Upper lobe of left lung (tissue), 6 donors: ENCODE measurements around the gene FAM174C. TPM values are rescaled to one million over a fixed set of nuclear protein-coding genes. Genes with fewer than 3 reads are reported as not detected.

Experiments used
- ATAC-seq, 2 donors: fragments of 200-7000 bp; cut with Tn5 transposase; one replicate each; pipeline ENCODE4 v1.9.1; 2022; ENCODE audit warnings: mild to moderate bottlenecking in 2 of 2, moderate library complexity in 2 of 2; ENCODE audit not compliant: low FRiP score in 2 of 2
- DNase-seq, 2 donors: peaks; one replicate each; pipeline ENCODE4 v3.0.0-alpha.2; 2019 to 2020
- H3K27ac ChIP-seq, 4 donors: fragments of 200-600 bp; sonication (generic); one replicate each; pipeline ENCODE4 v1.5.1; 2016 to 2019
- H3K27me3 ChIP-seq, 4 donors: fragments of 200-600 bp; sonication (generic); one replicate each; pipeline ENCODE4 v1.5.1; 2017 to 2019
- H3K36me3 ChIP-seq, 4 donors: fragments of 200-600 bp; sonication (generic); one replicate each; pipeline ENCODE4 v1.5.1; 2016 to 2019
- H3K4me1 ChIP-seq, 4 donors: fragments of 200-600 bp; sonication (generic); one replicate each; pipeline ENCODE4 v1.5.1; 2018 to 2019
- H3K4me3 ChIP-seq, 4 donors: fragments of 200-600 bp; sonication (generic); one replicate each; pipeline ENCODE4 v1.5.1; 2017 to 2019; ENCODE audit warnings: mild to moderate bottlenecking in 2 of 4, moderate library complexity in 1 of 4
- H3K9me3 ChIP-seq, 4 donors: fragments of 200-600 bp; sonication (generic); one replicate each; pipeline ENCODE4 v1.5.1; 2018 to 2019
- EP300 ChIP-seq, 4 donors: sonication (generic); formaldehyde crosslinking; IDR thresholded peaks; one replicate each; pipeline ENCODE4 v1.5.1; 2017; ENCODE audit warnings: antibody characterized with exemption in 4 of 4, control low read depth in 2 of 4
- POLR2A ChIP-seq, 4 donors: fragments of 450-650 bp; IDR thresholded peaks; one replicate each; pipeline ENCODE4 v1.5.1; 2016 to 2017; ENCODE audit warnings: antibody characterized with exemption in 4 of 4, mild to moderate bottlenecking in 2 of 4
- POLR2AphosphoS5 ChIP-seq, 2 donors: sonication (generic); formaldehyde crosslinking; IDR thresholded peaks; one replicate each; pipeline ENCODE4 v1.5.1; 2017; ENCODE audit warnings: antibody characterized with exemption in 2 of 2
- WGBS, 2 donors: methylation state at CpG; one replicate each; pipeline ENCODE4 v1.1.5; 2017 to 2018; 5-methylcytosine and 5-hydroxymethylcytosine counted together
- total RNA-seq, 6 donors: library from RNA; depleted of rRNA in 4 of 6; stranded (reverse); fragments of >200 nt in 4 of 6; gene quantifications; one replicate each; pipeline versions ENCODE4 v1.1.0 to v1.2.1, GENCODE V29; 2016 to 2021
- TF ChIP-seq, protein P1 (sequence below), 6 experiments: fragments of 450-650 bp in 4 of 6; fragments of 200-600 bp in 2 of 6; sonication (generic) in 2 of 6; IDR thresholded peaks; one replicate each; pipeline ENCODE4 v1.5.1; 2016 to 2019; ENCODE audit warnings: antibody characterized with exemption in 6 of 6
- donor health status: DM: no; HTN: no; CAD: no; lungs with moderate emphysema.
- donor health status: DM: no; HTN: yes; CAD: no; lungs with severe emphysema.

FAM174C gene
- total RNA-seq, 6 donors from 2014 or later = 43.0 to 85.3 (median 59.6) TPM

- peaks cover 0 to 5% (median 1%) of the 10 kb centered on the region in 4 donors for H3K36me3 ChIP-seq
- H3K4me3 ChIP-seq = peak overlapping the region in 3 of 4 donors; percentile 45 to 87 (median 63)
- 45 to 62% methylated on average over 8 to 15 of the region's 15 CpGs for WGBS, 2 donors
- DNase-seq (peak in 1 of 2 donors; percentile 62), ATAC-seq (no peak)
- H3K9me3 ChIP-seq = no peaks in the 10 kb centered on the region
- no peak for TF ChIP-seq POLR2A (IDR thresholded peaks at IDR 0.05)
- TF ChIP-seq EP300 (IDR thresholded peaks at IDR 0.05) = no peak
- TF ChIP-seq, protein P1, sequence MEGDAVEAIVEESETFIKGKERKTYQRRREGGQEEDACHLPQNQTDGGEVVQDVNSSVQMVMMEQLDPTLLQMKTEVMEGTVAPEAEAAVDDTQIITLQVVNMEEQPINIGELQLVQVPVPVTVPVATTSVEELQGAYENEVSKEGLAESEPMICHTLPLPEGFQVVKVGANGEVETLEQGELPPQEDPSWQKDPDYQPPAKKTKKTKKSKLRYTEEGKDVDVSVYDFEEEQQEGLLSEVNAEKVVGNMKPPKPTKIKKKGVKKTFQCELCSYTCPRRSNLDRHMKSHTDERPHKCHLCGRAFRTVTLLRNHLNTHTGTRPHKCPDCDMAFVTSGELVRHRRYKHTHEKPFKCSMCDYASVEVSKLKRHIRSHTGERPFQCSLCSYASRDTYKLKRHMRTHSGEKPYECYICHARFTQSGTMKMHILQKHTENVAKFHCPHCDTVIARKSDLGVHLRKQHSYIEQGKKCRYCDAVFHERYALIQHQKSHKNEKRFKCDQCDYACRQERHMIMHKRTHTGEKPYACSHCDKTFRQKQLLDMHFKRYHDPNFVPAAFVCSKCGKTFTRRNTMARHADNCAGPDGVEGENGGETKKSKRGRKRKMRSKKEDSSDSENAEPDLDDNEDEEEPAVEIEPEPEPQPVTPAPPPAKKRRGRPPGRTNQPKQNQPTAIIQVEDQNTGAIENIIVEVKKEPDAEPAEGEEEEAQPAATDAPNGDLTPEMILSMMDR (IDR thresholded peaks at IDR 0.05) = no peak
- no peak for TF ChIP-seq POLR2AphosphoS5 (IDR thresholded peaks at IDR 0.05)
- peaks cover 67 to 89% (median 73%) of the 10 kb centered on the region in 4 donors for H3K4me1 ChIP-seq
- peak overlapping the region in 1 of 4 donors; percentile 100 for H3K27ac ChIP-seq
- peaks cover 0 to 9% (median 3%) of the 10 kb centered on the region in 4 donors for H3K27me3 ChIP-seq
These were observed 34.4 kb upstream of the FAM174C start for GRCh38 chr19:1240925-1241324.

DNA sequence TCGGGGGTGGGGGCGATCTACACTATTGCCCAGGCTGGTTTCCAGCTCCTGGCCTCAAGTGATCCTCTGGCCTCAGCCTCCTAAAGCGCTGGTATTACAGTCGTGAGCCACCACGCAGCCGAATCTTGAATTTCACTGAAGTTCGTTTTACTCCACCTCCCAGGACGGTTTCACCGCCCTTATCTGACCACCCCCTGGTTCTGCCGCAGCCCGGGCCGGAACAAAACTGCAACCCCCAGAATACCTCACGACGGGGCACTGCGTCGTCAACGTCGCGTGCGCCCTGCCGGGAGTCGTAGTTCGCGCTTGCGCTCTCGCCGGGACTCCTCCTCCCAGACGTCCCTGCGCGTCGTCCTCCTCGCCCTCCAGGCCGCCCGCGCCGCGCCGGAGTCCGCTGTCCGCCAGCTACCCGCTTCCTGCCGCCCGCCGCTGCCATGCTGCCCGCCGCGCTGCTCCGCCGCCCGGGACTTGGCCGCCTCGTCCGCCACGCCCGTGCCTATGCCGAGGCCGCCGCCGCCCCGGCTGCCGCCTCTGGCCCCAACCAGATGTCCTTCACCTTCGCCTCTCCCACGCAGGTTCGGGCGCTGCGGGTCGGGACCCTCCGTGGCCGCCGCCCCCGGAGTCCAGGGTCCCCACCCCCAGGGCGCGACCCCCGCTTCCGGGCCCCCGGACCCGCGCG lies 33.8 kb upstream of the FAM174C start, which contains the start of gene ATP5F1D:
Gene ATP5F1D (plus strand): TSS at position 335 of the 679 bp plus-strand sequence. CDS start 100 bp downstream, at position 435.
- H3K4me3 ChIP-seq = peak within 1 kb of the TSS; percentile 63 to 94 (median 90)
- 0 to 1% methylated on average over 32 to 55 of the region's 79 CpGs for WGBS, 2 donors
- no peaks in the 10 kb centered on the region for H3K9me3 ChIP-seq
- DNase-seq (peak; percentile 96 to 97), ATAC-seq (peak; percentile 83 to 86)
- H3K27me3 ChIP-seq = peaks cover 0 to 9% (median 3%) of the 10 kb centered on the region in 4 donors
- peaks cover 71 to 91% (median 78%) of the 10 kb centered on the region in 4 donors for H3K4me1 ChIP-seq
- H3K36me3 ChIP-seq = peaks cover 0 to 5% (median 1%) of the 10 kb centered on the region in 4 donors
- peak within 1 kb of the TSS; percentile 77 to 100 (median 88) for H3K27ac ChIP-seq
- TF ChIP-seq, protein P1 (IDR thresholded peaks at IDR 0.05) = peak in 4 of 6 experiments; percentile 7 to 36 (median 20)
- peak; percentile 72 to 89 for TF ChIP-seq POLR2AphosphoS5 (IDR thresholded peaks at IDR 0.05)
- TF ChIP-seq POLR2A (IDR thresholded peaks at IDR 0.05) = peak in 2 of 4 donors; percentile 26 to 81
- peak in 1 of 4 donors; percentile 57 for TF ChIP-seq EP300 (IDR thresholded peaks at IDR 0.05)

GRCh38 chr19:1243768-1244692 lies 31.3 kb upstream of the FAM174C start:
- H3K4me3 ChIP-seq = peak overlapping the region in 3 of 4 donors; percentile 1 to 39 (median 27)
- H3K36me3 ChIP-seq = peaks cover 0 to 5% (median 1%) of the 10 kb centered on the region in 4 donors
- H3K9me3 ChIP-seq = no peaks in the 10 kb centered on the region
- DNase-seq = peak; percentile 93 to 94
- peaks cover 71 to 80% (median 75%) of the 10 kb centered on the region in 4 donors for H3K4me1 ChIP-seq
- TF ChIP-seq, protein P1 (IDR thresholded peaks at IDR 0.05) = peak; percentile 91 to 99 (median 98)
- no peak for TF ChIP-seq EP300 (IDR thresholded peaks at IDR 0.05)
- peak; percentile 24 to 56 for TF ChIP-seq POLR2AphosphoS5 (IDR thresholded peaks at IDR 0.05)
- no peak for TF ChIP-seq POLR2A (IDR thresholded peaks at IDR 0.05)
- 51 to 53% methylated on average over 24 to 31 of the region's 33 CpGs for WGBS, 2 donors
- H3K27ac ChIP-seq = peak overlapping the region; percentile 84 to 100 (median 90)
- peak; percentile 57 to 88 for ATAC-seq
- H3K27me3 ChIP-seq = no peaks in the 10 kb centered on the region

GRCh38 chr19:1244693-1245451 lies 30.5 kb upstream of the FAM174C start:
- H3K4me3 ChIP-seq = peak overlapping the region in 3 of 4 donors; percentile 1 to 39 (median 27)
- TF ChIP-seq, protein P1 (IDR thresholded peaks at IDR 0.05) = no peak
- TF ChIP-seq POLR2A (IDR thresholded peaks at IDR 0.05) (peak in 1 of 4 donors; percentile 38), POLR2AphosphoS5 (IDR thresholded peaks at IDR 0.05) (peak; percentile 8 to 25), EP300 (IDR thresholded peaks at IDR 0.05) (no peak)
- H3K36me3 ChIP-seq = peaks cover 0 to 5% (median 2%) of the 10 kb centered on the region in 4 donors
- no peaks in the 10 kb centered on the region for H3K27me3 ChIP-seq
- H3K9me3 ChIP-seq = no peaks in the 10 kb centered on the region
- H3K27ac ChIP-seq = peak overlapping the region; percentile 84 to 100 (median 90)
- peaks cover 71 to 77% (median 73%) of the 10 kb centered on the region in 4 donors for H3K4me1 ChIP-seq
- DNase-seq = peak; percentile 86 to 93
- 16% methylated on average over 24 of the region's 31 CpGs; no CpG with 5 or more reads in 1 of the 2 donors for WGBS, 2 donors
- ATAC-seq = peak in 1 of 2 donors; percentile 39
